GM19025 (cell line): ENCODE measurements around the gene CELSR1.
"Not testable (repeated sequence)": the region's sequence is repeated elsewhere in the genome, so short reads cannot be mapped to it uniquely, and the experiment has no call there.

Experiments
- ATAC-seq: cut with Tn5 transposase; IDR thresholded peaks from one replicate; pipeline ENCODE4 v1.9.1; 2021; ENCODE audit warnings: mild to moderate bottlenecking, low read depth, moderate library complexity; ENCODE audit not compliant: unreplicated experiment

CELSR1 gene

GRCh38 chr22:46486996-46487717, 50.3 kb downstream of the CELSR1 start:
- no peak for ATAC-seq

- no peak for ATAC-seq
Observed at GRCh38 chr22:46484861-46485595, 52.4 kb downstream of the CELSR1 start.

- no peak for ATAC-seq
Observed at GRCh38 chr22:46484156-46484860, 53.1 kb downstream of the CELSR1 start.

GRCh38 chr22:46483353-46483752, 54.1 kb downstream of the CELSR1 start:
- no peak for ATAC-seq

- ATAC-seq: no peak
Observed at GRCh38 chr22:46482056-46482675, 55.3 kb downstream of the CELSR1 start.

- no peak for ATAC-seq
Observed at GRCh38 chr22:46481386-46481785, 56.0 kb downstream of the CELSR1 start.

GRCh38 chr22:46480396-46480795, 57.0 kb downstream of the CELSR1 start:
- ATAC-seq: no peak

- no peak for ATAC-seq
Observed at GRCh38 chr22:46479046-46479445, 58.4 kb downstream of the CELSR1 start.

GRCh38 chr22:46478083-46478551, 59.3 kb downstream of the CELSR1 start:
- ATAC-seq: no peak

- no peak for ATAC-seq
Observed at GRCh38 chr22:46476547-46476941, 60.9 kb downstream of the CELSR1 start.

GRCh38 chr22:46473896-46474557, 63.4 kb downstream of the CELSR1 start:
- ATAC-seq: no peak

- no peak for ATAC-seq
Observed at GRCh38 chr22:46473021-46473779, 64.2 kb downstream of the CELSR1 start.

- ATAC-seq: no peak
Observed at GRCh38 chr22:46472722-46473016, 64.8 kb downstream of the CELSR1 start.

- ATAC-seq: no peak
Observed at GRCh38 chr22:46471901-46472721, 65.3 kb downstream of the CELSR1 start.

- not testable (repeated sequence) for ATAC-seq
Observed at GRCh38 chr22:46471330-46471729, 66.1 kb downstream of the CELSR1 start.

- no peak for ATAC-seq
Observed at GRCh38 chr22:46469711-46470110, 67.7 kb downstream of the CELSR1 start.

GRCh38 chr22:46467006-46467405, 70.4 kb downstream of the CELSR1 start:
- ATAC-seq: no peak

- no peak for ATAC-seq
Observed at GRCh38 chr22:46466255-46466676, 71.2 kb downstream of the CELSR1 start.

GRCh38 chr22:46465793-46466192, 71.6 kb downstream of the CELSR1 start:
- ATAC-seq: no peak
